HPDE6-E6E7 (cell line): ENCODE data around the gene FAM89A.
A peak's percentile ranks its signal among the peaks of the same experiment; 100 is the strongest.
"Not testable (repeated sequence)": the region's sequence is repeated elsewhere in the genome, so short reads cannot be mapped to it uniquely, and the experiment has no call there.

Experiments
- DNase-seq: peaks from one replicate; pipeline ENCODE4 v3.0.0; 2011; ENCODE audit warnings: missing footprints; ENCODE audit errors: extremely low spot score

The FAM89A gene

DNA sequence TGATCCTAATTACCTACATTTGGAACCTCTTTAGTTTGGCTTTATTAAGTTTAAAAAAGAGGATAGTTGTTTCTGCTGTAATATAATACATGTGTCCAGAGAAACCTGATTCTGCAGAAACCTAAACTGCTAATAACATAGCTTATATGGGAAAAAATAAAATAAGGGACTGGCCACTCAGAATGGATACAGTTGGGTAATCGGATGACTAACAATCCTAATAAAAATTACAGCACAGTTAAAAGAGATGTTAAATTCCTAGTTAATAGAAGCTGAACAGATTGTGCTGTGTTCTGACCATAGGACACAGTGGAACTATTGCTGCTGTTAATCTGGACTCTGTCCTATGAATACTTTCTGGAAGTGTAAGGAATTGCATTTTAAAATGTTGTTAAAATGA is 45.2 kb downstream of the FAM89A start:
- no peak for DNase-seq

- DNase-seq = no peak
Observed at GRCh38 chr1:230992100-230992774, 47.8 kb downstream of the FAM89A start.

DNA sequence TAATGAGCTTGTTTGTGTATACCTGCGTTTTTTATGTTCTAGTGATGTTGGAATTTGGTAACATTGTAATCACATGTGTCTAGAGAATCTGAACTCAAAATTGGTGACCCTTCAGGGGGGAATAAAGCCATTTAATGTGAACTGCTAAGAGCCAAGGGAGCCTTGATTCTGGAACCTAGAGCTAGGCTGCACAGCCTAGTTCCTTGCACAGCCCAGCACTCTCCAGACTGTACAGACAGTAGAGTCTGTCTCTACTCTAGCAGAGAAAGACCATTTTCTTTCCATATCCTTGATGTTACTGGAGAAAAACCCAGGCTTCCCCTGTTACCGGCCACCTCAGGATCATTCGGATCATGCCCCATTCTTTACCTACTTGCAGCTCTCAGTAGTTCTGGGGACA is 52.6 kb downstream of the FAM89A start:
- DNase-seq = no peak

DNA sequence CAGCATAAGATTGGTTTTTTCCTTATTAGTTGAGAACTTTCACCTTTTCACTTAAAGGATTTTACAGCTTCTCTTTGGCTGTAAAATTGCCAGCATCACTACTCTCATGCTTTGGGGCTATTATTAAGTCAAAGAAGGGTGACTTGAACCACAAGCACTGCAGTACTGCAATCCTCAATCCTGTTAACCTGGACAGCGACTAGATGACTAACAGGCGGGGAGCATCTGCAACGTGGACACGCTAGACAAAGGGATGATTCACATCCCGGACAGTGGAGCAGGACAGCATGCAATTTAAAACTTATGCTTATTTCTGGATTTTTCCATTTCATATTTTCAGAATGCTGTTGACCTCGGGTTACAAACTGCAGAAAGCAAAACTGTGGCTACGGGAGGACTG is 53.1 kb downstream of the FAM89A start:
- DNase-seq = peak; percentile 50

DNA sequence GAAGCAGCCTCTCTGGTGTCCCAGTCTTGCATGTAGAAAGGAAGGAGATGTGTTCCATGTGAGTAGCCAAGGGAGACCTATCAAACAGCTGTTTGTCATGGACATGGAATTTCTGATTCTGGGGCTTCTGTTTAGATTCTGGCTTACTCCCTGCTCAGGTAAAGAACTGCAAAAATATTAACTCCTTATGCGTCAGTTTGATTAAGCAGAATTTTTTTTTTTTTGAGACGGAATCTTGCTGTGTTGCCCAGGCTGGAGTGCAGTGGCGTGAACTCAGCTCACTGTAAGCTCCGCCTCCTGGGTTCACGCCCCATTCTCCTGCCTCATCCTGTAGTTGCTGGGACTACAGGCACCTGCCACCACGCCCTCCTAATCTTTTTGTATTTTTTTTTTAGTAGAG is 54.3 kb downstream of the FAM89A start:
- DNase-seq = no peak

DNA sequence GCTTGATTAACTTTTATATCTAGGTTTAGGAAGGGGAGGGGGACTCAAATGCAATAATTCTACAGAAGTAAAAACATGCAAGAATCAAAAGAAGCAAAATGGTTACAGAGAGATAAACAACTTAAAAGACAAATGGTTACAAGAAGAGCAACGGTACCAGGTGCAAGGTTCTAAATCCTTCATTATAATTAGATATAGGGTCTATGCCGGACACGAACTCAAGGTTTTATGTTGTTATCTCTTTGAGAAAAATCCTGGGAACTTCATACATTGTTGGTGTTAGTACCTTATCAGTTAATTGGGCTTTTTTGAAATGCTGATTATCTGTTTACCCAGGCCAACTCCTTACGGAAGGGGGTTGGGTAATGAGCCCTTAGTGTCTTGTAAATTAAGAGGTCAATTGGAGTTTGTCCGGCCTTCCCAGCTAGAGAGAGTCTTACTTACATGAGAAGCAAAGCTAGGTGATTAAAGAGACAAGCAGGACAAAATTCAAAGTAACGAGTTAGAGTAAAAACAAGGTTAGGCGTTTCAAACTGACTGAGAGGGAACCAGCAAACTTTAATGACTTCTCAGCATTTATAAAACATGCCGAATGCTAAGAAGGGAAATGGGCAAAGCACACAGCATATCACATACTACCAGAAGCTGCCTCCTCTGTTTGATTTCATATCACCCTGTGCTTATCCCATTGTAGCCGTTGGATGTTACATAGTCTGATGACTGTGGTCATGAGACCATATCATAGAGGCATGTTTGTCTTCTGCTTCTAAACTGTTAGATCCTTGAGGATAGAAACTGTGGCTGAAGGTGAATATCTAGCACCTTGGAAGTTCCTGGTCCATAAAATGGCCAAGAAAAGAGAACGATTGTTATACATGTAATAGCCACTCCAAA is 55.2 kb downstream of the FAM89A start:
- DNase-seq = not testable (repeated sequence)

DNA sequence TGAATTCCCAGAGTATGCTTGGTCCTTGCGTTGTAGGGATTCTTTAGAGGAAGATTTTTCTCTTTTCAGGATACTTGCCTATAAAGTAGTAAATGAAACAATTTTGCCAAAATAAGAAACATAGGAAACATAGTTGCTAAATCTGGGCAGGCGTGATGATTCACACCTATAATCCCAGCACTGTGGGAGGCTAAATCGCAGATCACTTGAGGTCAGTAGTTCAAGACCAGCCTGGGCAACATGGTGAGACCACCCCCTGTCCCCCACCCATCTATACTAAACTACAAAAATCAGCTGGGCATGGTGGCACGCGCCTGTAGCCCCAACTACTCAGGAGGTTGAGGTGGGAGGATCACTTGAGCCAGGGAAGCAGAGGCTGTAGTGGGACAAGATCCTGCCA is 56.2 kb downstream of the FAM89A start:
- DNase-seq = no peak

GRCh38 chr1:230982696-230983095 is 57.4 kb downstream of the FAM89A start:
- no peak for DNase-seq

- no peak for DNase-seq
Observed at GRCh38 chr1:230979952-230980351, 60.1 kb downstream of the FAM89A start.

DNA sequence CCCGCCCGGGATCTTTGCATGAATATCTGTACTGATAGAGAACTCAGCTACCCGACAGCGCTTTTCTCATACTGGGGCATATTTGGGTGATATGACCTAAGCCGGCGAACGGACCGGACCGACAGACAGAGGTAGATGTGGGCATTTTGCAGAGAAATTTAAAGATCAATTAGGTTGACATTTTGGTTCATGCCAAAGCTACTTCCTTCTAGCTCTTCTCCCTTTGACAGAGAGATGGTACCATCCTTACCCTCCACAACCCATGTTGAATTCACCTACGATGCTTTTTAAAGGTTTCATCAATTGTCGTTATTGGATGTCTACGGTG is 60.7 kb downstream of the FAM89A start:
- no peak for DNase-seq

DNA sequence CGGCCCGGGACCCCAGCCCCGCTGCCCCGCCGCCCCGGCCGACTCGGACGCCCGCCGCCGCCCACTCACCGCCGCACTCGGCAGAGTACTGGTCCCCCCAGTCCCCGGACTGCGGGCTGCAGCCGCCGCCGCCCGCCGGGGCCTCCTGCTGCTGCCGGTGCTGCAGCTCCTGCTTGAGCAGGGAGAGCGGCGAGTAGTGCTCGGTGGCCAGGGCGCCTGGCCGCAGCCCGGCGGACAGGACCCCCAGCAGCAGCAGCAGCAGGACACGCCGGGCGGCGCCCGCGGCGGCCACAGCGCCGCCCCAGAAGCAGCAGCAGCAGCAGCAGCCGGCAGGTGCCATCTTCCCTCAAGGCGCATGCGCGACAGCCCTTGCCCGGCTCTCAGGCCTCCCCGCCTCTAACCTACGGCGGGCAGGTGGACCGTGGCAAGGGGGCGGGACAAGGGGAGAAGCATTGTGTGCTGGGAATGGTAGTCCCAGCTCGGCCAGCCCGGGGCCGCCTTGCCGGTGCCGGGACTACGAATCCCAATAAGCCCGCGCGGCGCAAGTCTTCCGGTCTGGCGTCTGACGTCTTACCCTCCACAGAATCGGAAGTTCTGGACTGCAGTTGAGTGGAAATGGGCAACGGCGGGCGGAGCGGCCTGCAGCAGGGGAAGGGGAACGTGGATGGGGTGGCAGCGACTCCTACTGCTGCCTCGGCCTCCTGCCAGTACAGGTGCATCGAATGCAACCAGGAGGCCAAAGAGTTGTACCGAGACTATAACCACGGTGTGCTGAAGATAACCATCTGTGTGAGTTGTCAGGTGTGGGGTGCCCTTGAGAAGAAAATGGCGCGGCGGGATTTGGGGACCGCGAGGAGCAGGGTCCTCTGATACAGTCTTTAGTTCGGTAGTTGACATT is 61.3 kb downstream of the FAM89A start, which contains the start of the genes ARV1 and TTC13:
Gene ARV1 (plus strand): TSS at position 604 of the 898 bp plus-strand sequence. CDS start 12 bp downstream, at position 616.
Gene TTC13 (minus strand): TSS at position 371 of the 898 bp plus-strand sequence. CDS start 31 bp downstream, at position 340.
- peak; percentile 99 for DNase-seq

DNA sequence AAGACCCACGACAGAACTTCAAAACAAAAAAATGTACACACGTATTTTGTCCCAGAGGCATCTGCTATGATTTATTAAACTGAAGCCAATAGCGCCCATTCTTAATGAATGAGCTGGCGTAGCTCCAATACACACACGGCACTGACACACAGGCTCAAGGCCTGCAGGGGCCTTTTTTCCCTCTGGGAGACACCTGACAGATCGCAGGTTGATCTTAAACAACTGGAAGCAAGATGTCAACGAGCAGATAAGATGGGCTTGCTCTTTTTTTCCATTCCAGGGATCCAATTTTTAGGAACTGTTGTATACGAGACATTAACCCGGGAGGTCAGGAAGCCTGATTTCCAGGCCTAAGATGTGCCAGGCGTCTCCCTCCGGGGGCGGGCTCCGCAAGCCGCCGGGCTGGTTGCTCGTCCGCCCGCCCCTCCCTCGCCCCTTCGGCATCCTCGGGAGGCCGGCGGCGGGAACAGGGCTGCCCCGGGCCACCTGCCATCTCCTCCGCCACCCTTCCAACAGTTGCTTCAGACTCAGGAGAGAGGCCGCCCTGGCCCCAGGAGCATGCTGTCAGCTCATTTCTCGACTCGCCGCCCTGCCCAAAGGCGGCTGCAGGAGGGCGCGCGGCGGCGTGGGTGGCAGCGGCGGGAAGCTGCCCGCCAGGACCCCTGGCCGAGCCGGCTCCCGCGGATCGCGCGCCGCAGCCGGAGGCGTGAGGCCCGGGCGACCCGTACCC is 62.1 kb downstream of the FAM89A start:
- DNase-seq = peak; percentile 6

- no peak for DNase-seq
Observed at GRCh38 chr1:230976825-230977747, 63.0 kb downstream of the FAM89A start.

DNA sequence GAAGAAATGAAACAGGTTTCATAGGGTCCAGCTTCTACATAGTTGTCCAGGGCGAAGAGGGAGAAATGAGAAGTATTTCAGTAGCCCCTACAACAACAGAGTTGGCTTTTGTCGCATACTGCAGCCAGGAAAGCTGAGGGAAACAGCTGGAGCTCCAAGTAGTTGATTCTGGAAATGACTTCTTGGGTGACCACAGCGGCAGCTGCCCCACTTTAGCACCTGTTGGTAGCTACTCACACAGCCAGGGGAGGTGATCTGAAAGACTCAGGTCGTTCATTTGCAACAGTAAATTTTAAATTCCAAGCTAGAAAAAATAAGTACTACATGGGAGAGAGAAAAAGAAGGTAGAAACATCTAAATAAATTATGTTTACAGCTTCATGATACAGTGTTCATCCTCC is 63.7 kb downstream of the FAM89A start:
- no peak for DNase-seq

GRCh38 chr1:230975636-230976035 is 64.4 kb downstream of the FAM89A start:
- no peak for DNase-seq

GRCh38 chr1:230972855-230973271 is 67.2 kb downstream of the FAM89A start:
- no peak for DNase-seq

- no peak for DNase-seq
Observed at GRCh38 chr1:230971771-230972170, 68.3 kb downstream of the FAM89A start.

GRCh38 chr1:230970432-230970831 is 69.6 kb downstream of the FAM89A start:
- no peak for DNase-seq
